NCI-H128 (cell line): ENCODE data around the gene IRF4.

Source experiments
- DNase-seq: peaks from one replicate; lab custom pipeline; 2025; ENCODE audit not compliant: unreplicated experiment; lab: John Stamatoyannopoulos, UW

IRF4 gene

GRCh38 chr6:381742-382461 is 9.7 kb upstream of the IRF4 start:
- no peak for DNase-seq

- no peak for DNase-seq
Measured at GRCh38 chr6:382883-383810, 8.4 kb upstream of the IRF4 start.

- DNase-seq, result no peak
Measured at GRCh38 chr6:383856-384255, 7.7 kb upstream of the IRF4 start.

GRCh38 chr6:384898-385297 is 6.7 kb upstream of the IRF4 start:
- DNase-seq, result no peak

GRCh38 chr6:385614-386013 is 5.9 kb upstream of the IRF4 start:
- no peak for DNase-seq

DNA sequence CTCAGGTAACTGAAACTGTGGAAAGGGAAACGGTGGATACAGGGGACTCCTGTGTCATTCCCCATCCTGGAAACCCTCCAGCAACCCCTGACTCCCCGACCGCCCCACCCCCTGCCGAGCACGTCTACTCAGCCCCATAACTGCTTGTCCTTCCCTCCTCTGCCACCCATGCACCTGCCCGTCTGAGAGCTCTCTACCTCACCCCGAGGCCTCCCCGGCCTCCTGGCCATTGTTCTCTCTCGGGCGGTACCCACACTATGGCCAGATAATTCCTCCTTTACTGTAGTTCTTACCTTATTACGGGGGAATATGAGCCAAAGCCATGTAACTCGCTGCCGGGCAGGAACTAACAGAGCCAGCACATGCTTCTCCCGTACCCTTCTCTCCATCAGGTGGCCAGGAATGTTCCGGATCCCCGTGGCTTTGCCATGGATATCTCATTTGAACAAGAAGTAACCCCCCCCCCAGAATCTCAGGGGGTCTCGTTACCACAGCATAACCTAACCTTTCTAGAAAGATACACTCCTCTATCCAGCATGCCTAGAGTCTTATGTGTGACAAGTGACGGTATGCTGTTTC is 4.8 kb upstream of the IRF4 start:
- DNase-seq, result no peak

- no peak for DNase-seq
Measured at GRCh38 chr6:387293-387741, 4.2 kb upstream of the IRF4 start.

DNA sequence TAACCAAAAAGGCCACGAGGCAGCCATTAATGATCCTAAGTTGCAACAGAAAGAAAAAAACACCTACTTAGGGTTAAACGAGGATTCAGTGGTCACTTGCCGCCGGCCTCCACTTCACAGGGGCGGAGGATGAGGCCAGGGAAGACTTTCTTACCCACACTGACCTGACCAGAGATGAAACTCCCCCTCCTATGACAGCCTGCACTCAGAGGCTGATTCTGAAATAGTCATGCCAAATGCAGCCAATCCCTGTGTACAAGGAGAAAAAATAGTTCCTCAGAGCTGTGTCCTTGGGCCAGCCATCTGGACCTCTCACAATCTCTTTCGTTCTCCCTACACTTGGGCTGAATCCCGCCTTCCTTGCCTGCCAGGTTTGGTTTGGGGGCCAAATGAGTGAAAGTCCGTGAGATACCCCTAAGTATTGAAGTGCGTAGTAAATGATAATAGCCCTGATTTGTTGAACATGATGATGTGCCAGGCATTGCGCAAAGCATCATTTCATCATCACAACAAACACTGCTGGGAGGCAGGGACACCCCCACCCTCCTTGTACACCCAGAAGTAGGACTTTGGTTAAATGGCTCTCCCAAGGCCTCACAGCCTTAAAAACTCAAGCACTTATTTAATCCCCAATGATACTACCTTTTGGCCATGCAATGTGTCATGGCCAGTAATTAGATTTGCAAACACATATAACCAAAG is 3.2 kb upstream of the IRF4 start:
- no peak for DNase-seq

DNA sequence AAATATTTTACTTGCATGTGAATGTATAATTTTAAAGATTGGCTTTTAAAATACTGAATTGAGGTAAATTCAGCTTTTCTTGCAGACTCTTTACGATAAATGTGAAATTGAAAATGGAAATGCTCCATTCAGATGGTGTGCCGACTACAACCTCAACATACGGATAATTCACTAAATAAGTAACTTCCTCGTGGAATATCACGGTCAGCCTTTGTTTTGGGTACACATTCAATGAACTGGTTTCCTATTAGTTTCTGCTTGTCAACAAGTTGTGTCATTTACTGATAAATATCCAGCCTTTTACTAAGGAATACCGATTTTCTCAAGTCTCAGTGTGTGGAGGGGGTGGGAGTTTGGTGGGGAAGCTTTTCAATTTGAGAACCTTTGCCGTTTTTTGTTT is 2.4 kb upstream of the IRF4 start:
- DNase-seq, result no peak

GRCh38 chr6:389622-390021 is 1.9 kb upstream of the IRF4 start:
- DNase-seq, result no peak

DNA sequence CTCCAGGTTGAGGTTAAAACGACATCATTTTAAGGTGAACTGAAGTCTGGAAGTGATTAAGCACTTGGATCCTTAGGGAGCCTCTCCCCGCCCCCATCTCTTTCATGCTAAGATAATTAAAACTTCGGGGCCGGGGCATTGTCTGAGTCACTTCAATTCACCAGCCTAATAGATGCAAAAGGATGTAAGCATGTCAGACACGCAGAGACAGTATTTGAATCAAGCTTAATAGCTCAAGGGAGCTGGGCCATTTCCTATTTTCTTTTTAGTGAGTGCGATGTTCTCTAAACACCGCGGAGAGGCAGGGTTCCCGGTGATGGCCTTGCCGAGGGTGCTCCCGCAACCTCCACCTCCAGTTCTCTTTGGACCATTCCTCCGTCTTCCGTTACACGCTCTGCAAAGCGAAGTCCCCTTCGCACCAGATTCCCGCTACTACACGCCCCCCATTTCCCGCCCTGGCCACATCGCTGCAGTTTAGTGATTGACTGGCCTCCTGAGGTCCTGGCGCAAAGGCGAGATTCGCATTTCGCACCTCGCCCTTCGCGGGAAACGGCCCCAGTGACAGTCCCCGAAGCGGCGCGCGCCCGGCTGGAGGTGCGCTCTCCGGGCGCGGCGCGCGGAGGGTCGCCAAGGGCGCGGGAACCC is 516 bp upstream of the IRF4 start:
- DNase-seq, result no peak

DNA sequence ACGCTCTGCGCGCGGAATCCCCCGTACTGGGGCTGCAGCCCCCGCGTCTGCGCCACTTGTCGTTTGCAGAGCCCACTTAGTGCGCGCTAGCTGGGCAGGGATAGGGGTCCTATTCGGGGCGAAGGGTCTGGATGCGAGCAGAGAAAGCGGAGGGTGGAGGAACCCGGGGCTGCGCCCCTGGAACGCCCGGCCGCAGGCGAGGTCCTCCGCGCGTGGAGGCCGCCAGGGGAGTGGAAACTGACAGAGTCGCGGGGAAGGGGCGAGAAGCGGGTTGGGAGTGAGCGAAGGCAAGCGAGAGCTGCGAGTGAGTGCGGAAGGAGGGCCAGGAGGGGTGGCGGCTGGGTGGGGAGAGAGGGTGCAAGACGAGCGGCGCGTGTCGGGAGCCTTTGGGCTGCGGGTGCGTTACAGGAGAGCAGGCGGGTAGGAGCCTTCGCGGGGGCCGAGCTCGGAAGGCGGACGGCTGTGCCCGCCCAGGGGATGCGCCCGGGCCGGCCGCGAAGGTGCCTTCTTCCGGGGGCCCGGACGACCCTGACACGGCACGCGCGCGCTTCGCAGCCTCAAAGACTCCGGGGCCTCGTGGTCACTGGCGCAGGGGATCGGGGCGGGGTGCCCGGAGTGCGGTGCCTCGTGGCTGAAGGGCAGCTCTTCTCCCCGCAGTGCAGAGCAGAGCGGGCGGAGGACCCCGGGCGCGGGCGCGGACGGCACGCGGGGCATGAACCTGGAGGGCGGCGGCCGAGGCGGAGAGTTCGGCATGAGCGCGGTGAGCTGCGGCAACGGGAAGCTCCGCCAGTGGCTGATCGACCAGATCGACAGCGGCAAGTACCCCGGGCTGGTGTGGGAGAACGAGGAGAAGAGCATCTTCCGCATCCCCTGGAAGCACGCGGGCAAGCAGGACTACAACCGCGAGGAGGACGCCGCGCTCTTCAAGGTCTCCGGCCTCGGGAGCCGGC is 1.2 kb downstream of the IRF4 start:
- DNase-seq, result no peak

DNA sequence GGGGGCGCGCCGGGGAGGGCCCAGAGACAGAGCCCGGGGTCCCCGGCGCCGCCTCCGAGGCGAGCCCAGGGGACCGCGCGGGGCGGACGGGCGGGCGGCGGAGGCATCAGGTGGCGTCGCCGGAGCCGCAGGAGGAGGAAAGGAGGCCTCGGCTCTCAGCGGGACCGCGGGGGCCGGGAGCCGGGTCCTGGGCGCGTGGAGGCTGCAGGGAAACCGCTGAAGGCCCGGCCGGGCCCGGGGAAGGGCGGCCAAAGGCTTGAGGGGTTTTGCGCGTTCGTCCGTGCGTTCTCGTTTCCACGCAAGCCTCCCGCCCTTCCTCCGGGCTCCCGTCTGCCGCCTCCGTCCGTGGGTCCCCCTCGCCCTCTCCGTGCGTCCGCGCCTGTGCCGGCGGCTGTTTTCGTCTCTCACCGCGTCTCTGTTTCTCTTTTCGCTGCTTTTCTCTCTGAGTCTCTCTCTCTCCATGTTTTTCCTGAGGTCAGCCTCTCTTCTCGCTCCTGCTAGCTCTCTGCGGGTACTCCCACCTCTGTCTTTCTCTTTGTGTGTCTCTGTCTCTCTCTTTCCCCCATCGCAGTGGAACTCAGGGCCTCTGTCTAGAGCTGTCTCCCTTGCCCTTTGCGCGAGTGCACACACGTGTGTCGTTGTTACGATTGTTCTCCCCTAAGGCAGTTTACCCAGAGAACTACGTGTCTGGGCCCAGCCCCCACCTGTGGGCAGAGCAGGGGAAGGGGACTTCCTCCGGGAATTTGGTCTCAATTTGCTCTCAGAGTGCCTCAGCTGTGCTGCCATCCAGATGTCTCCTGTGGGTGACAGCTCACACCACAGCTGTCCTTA is 2.1 kb downstream of the IRF4 start:
- DNase-seq, result no peak

DNA sequence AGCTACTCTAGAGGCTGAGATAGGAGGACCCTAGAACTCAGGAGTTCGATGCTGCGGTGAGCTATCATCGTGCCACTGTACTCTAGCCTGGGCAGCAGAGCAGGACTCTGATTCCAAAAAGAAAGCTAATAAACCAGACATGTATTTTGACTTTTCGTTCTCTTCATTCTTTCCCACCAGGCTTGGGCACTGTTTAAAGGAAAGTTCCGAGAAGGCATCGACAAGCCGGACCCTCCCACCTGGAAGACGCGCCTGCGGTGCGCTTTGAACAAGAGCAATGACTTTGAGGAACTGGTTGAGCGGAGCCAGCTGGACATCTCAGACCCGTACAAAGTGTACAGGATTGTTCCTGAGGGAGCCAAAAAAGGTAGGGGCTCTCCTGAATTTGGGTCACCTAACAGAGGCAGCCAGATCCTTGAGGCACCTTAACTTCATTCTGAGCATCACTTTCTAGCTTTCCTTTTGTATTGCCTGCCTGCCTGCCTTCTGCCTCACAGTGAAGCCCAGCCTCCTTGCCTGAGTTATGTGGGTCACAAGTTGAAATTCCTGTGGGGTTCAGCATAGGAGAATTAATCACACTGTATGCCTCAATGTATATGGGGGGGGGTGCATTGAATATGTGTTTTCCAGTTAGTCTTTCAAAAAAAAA is 3.2 kb downstream of the IRF4 start:
- DNase-seq, result no peak

GRCh38 chr6:395432-396125 is 4.0 kb downstream of the IRF4 start:
- no peak for DNase-seq

DNA sequence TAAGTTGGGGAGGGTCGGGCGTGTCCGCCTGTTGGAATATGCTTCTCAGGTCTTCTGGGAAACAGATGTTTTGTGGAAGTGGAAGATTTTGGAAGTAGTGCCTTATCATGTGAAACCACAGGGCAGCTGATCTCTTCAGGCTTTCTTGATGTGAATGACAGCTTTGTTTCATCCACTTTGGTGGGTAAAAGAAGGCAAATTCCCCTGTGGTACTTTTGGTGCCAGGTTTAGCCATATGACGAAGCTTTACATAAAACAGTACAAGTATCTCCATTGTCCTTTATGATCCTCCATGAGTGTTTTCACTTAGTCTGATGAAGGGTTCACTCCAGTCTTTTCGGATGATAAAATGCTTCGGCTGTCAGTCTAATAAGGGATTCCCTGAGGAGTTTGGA is 4.6 kb downstream of the IRF4 start:
- DNase-seq, result no peak

- no peak for DNase-seq
Measured at GRCh38 chr6:397056-397455, 5.5 kb downstream of the IRF4 start.

DNA sequence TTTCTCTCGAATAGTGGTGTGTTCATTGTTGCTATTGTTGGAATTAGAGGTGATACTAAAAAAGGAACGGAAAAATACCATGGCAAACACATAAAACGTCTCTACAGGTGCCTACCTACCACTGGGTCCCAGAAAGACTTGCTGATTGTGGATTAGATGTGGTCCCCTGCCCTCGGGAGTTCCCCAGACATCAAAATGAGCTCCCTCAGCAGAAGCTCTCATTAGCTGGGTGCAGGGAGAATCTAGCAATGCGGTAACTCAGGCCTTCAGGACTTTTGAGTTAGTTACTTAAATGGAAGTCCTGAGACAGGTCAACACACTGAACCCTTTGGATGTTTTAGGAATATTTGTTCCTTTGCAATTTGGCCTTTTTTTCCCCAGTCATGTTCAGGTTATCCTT is 6.1 kb downstream of the IRF4 start:
- no peak for DNase-seq
